SK-N-SH (cell line): ENCODE results near the gene LMNTD2. TPM values are rescaled to one million over a fixed set of nuclear protein-coding genes. Genes with fewer than 3 reads are reported as not detected.

ENCODE experiments used
- CTCF ChIA-PET: fragments of 300-600, 350-600 bp; formaldehyde crosslinking; extraction: SDS; loops from one replicate; lab custom pipeline; 2021; lab: Yijun Ruan, JAX
- POLR2A ChIA-PET: fragments of 350-600 bp; sonication (Branson Sonifier 250); formaldehyde crosslinking; extraction: SDS; loops from one replicate; lab custom pipeline; 2020; ENCODE audit warnings: antibody characterized with exemption, inconsistent platforms; lab: Yijun Ruan, JAX
- DNase-seq: peaks from one replicate; pipeline ENCODE4 v3.0.0; 2012
- H2AFZ ChIP-seq: fragments of 200-600 bp; sonication (generic); 2 replicates; pipeline ENCODE4 v1.8.1; 2016; ENCODE audit warnings: antibody characterized with exemption, mild to moderate bottlenecking, low read depth
- H3F3A ChIP-seq: fragments of 200-600 bp; sonication (generic); replicated peaks from 2 replicates; pipeline ENCODE3; 2016; ENCODE audit warnings: antibody characterized with exemption, mild to moderate bottlenecking; ENCODE audit not compliant: insufficient read depth
- H3K27ac ChIP-seq, 2 experiments: fragments of 200-500 bp in 1 of 2; fragments of 200-600 bp in 1 of 2; sonication (Bioruptor generic) in 1 of 2; sonication (generic), shearing (Covaris generic) in 1 of 2; 2 replicates each; pipeline versions ENCODE4 v1.5.1 to v1.6.1; 2014 to 2016; ENCODE audit warnings: low read depth in 2 of 2, inconsistent platforms in 1 of 2, low read length in 1 of 2, mild to moderate bottlenecking in 1 of 2, mixed read lengths in 1 of 2
- H3K27me3 ChIP-seq: fragments of 200-600 bp; sonication (generic), shearing (Covaris generic); 2 replicates; pipeline ENCODE4 v1.6.1; 2016; ENCODE audit warnings: mixed run types; ENCODE audit not compliant: insufficient read depth
- H3K36me3 ChIP-seq, 2 experiments: fragments of 200-500 bp in 1 of 2; fragments of 200-600 bp in 1 of 2; sonication (Bioruptor generic) in 1 of 2; sonication (generic) in 1 of 2; replicated peaks in 1 of 2; 2 replicates each; pipeline versions ENCODE3 to v1.5.1; 2014 to 2016; ENCODE audit warnings: low read length in 1 of 2, mild to moderate bottlenecking in 1 of 2; ENCODE audit not compliant: insufficient read depth in 2 of 2, control insufficient read depth in 1 of 2
- H3K4me1 ChIP-seq, 2 experiments: fragments of 200-500 bp in 1 of 2; fragments of 200-600 bp in 1 of 2; sonication (Bioruptor generic) in 1 of 2; sonication (generic), shearing (Covaris generic) in 1 of 2; 2 replicates each; pipeline versions ENCODE4 v1.5.1 to v1.6.1; 2014 to 2016; ENCODE audit warnings: low read depth in 1 of 2, low read length in 1 of 2, mixed run types in 1 of 2; ENCODE audit not compliant: insufficient read depth in 2 of 2, control insufficient read depth in 1 of 2
- H3K4me2 ChIP-seq: fragments of 200-600 bp; sonication (generic), shearing (Covaris generic); 2 replicates; pipeline ENCODE4 v1.6.1; 2017; ENCODE audit warnings: mixed run types
- H3K4me3 ChIP-seq, 2 experiments: fragments of 200-500 bp in 1 of 2; fragments of 200-600 bp in 1 of 2; sonication (Bioruptor generic) in 1 of 2; sonication (generic), shearing (Covaris generic) in 1 of 2; 2 replicates each; pipeline versions ENCODE4 v1.5.1 to v1.8.1; 2014 to 2016; ENCODE audit warnings: low read depth in 2 of 2, inconsistent platforms in 1 of 2, low read length in 1 of 2, mild to moderate bottlenecking in 1 of 2, mixed read lengths in 1 of 2, moderate library complexity in 1 of 2
- H3K79me2 ChIP-seq: fragments of 200-600 bp; sonication (generic); 2 replicates; pipeline ENCODE4 v1.8.1; 2017; ENCODE audit warnings: mild to moderate bottlenecking; ENCODE audit not compliant: insufficient read depth
- H3K9ac ChIP-seq: fragments of 200-600 bp; sonication (generic); 2 replicates; pipeline ENCODE4 v1.6.1; 2017; ENCODE audit warnings: mixed run types
- H3K9me2 ChIP-seq: fragments of 200-600 bp; sonication (generic); 2 replicates; pipeline ENCODE4 v1.6.1; 2017; ENCODE audit warnings: mixed run types
- H3K9me3 ChIP-seq: fragments of 200-600 bp; sonication (generic); 2 replicates; pipeline ENCODE4 v1.6.1; 2017; ENCODE audit warnings: mixed run types, mild to moderate bottlenecking, moderate library complexity
- H4K20me1 ChIP-seq: fragments of 200-600 bp; sonication (generic); 2 replicates; pipeline ENCODE4 v1.6.1; 2017; ENCODE audit warnings: mild to moderate bottlenecking, mixed run types; ENCODE audit not compliant: insufficient read depth
- ELF1 ChIP-seq: IDR thresholded peaks from 2 replicates; pipeline ENCODE4 v1.4.0; 2012
- IRF3 ChIP-seq: fragments of 150-350 bp; IDR thresholded peaks from 2 replicates; pipeline ENCODE4 v1.6.1; 2016; ENCODE audit warnings: mild to moderate bottlenecking, low read depth, low read length
- MXI1 ChIP-seq: IDR thresholded peaks from 2 replicates; pipeline ENCODE4 v1.6.1; 2012; ENCODE audit warnings: mild to moderate bottlenecking, low read depth, low read length, improper control_type of control experiment
- PBX3 ChIP-seq: IDR thresholded peaks from 2 replicates; pipeline ENCODE4; 2012
- RXRA ChIP-seq: IDR thresholded peaks from 2 replicates; pipeline ENCODE4 v1.4.0; 2012; ENCODE audit warnings: low read depth, mild to moderate bottlenecking, borderline replicate concordance
- SMC3 ChIP-seq: IDR thresholded peaks from 2 replicates; pipeline ENCODE4 v1.6.1; 2012; ENCODE audit warnings: low read depth, low read length, improper control_type of control experiment
- TAF1 ChIP-seq: IDR thresholded peaks from 2 replicates; pipeline ENCODE4 v1.6.1; 2012; ENCODE audit warnings: low read depth, mild to moderate bottlenecking, low read length, moderate library complexity, borderline replicate concordance
- TCF12 ChIP-seq: IDR thresholded peaks from 2 replicates; pipeline ENCODE4 v1.4.0; 2012
- TEAD4 ChIP-seq: IDR thresholded peaks from 2 replicates; pipeline ENCODE4 v1.4.0; 2012; ENCODE audit warnings: mild to moderate bottlenecking, borderline replicate concordance; ENCODE audit not compliant: insufficient read depth
- USF1 ChIP-seq: IDR thresholded peaks from 2 replicates; pipeline ENCODE4 v1.4.0; 2012; ENCODE audit warnings: low read depth, borderline replicate concordance
- ZBTB33 ChIP-seq: IDR thresholded peaks from 2 replicates; pipeline ENCODE4 v1.4.0; 2012; ENCODE audit warnings: low read depth, borderline replicate concordance
- WGBS: methylation state at CpG from one replicate; pipeline ENCODE4 v1.1.6; 2017; ENCODE audit warnings: low lambda C conversion rate; 5-methylcytosine and 5-hydroxymethylcytosine counted together
- polyA plus RNA-seq, 3 experiments: library from polyadenylated mRNA; depleted of rRNA; stranded (reverse); fragments of >200 nt; gene quantifications; 2 replicates each; pipeline ENCODE4 v1.2.3, GENCODE V29; 2012

The LMNTD2 gene
- polyA plus RNA-seq, 1 of the 3 experiments (the other 2 are of a cell fraction), result 2.4 TPM

GRCh38 chr11:512761-513595 is 47.6 kb downstream of the LMNTD2 start:
- no peaks in the 10 kb centered on the region for H4K20me1 ChIP-seq
- ChIA-PET CTCF (no interaction called here), POLR2A (interaction anchor here (0.6 kb wide), 1 partner anchor 196 kb away, joined by 3 read pairs; no protein-coding TSS in a partner anchor)
- H3K9me3 ChIP-seq, result peaks cover 7% of the 10 kb centered on the region; the same call in 1 of the 2 replicates
- no peak overlapping the region for H2AFZ ChIP-seq
- H3F3A ChIP-seq, result no peaks in the 10 kb centered on the region
- H3K36me3 ChIP-seq, result peaks cover 4 to 37% of the 10 kb centered on the region in 2 experiments
- no peak overlapping the region for H3K4me2 ChIP-seq
- DNase-seq, result no peak
- no peak overlapping the region for H3K4me3 ChIP-seq
- TF ChIP-seq TCF12 (no peak), ZBTB33 (no peak), RXRA (no peak), ELF1 (no peak), IRF3 (no peak), SMC3 (no peak), TEAD4 (no peak), PBX3 (no peak), MXI1 (no peak)
- no peak overlapping the region for H3K27ac ChIP-seq
- peaks cover 13% of the 10 kb centered on the region for H3K79me2 ChIP-seq
- no peak overlapping the region for H3K9ac ChIP-seq
- peaks cover 0 to 2% of the 10 kb centered on the region in 2 experiments; a peak in 1 of 4 replicates for H3K4me1 ChIP-seq
- no peaks in the 10 kb centered on the region for H3K9me2 ChIP-seq
- no peaks in the 10 kb centered on the region for H3K27me3 ChIP-seq
- WGBS, result 87% methylated on average over 29 of the region's 29 CpGs

- Histone ChIP-seq H3K79me2 (peaks cover 44% of the 10 kb centered on the region), H3K4me3 (no peak overlapping the region), H2AFZ (no peak overlapping the region), H3K4me1 (peaks cover 7 to 9% of the 10 kb centered on the region in 2 experiments; a peak in 2 of 4 replicates), H3K9me2 (no peaks in the 10 kb centered on the region), H3K27ac (no peak overlapping the region), H3K36me3 (peaks cover 6 to 21% of the 10 kb centered on the region in 2 experiments), H3K4me2 (no peak overlapping the region), H3K9me3 (no peaks in the 10 kb centered on the region), H3K27me3 (no peaks in the 10 kb centered on the region), H4K20me1 (no peaks in the 10 kb centered on the region), H3K9ac (no peak overlapping the region), H3F3A (peaks cover 4% of the 10 kb centered on the region)
- WGBS, result 98% methylated on average over 5 of the region's 5 CpGs
- ChIA-PET CTCF (interaction anchor here (0.9 to 2.5 kb wide), 3 partner anchors 10 to 60 kb away, joined by 4 to 15 read pairs (median 4); no protein-coding TSS in a partner anchor), POLR2A (no interaction called here)
- no peak for DNase-seq
- TF ChIP-seq TAF1 (no peak), SMC3 (no peak), USF1 (no peak)
Measured at GRCh38 chr11:508956-509355, 51.6 kb downstream of the LMNTD2 start.
